HG02938 (cell line): Measurements from ENCODE around the gene CYP2J2.
"Not testable (repeated sequence)": the region's sequence is repeated elsewhere in the genome, so short reads cannot be mapped to it uniquely, and the experiment has no call there.

ENCODE experiments used
- ATAC-seq: cut with Tn5 transposase; IDR thresholded peaks from one replicate; pipeline ENCODE4 v1.9.1; 2021; ENCODE audit warnings: mild to moderate bottlenecking, moderate library complexity; ENCODE audit not compliant: unreplicated experiment

Gene CYP2J2, protein sequence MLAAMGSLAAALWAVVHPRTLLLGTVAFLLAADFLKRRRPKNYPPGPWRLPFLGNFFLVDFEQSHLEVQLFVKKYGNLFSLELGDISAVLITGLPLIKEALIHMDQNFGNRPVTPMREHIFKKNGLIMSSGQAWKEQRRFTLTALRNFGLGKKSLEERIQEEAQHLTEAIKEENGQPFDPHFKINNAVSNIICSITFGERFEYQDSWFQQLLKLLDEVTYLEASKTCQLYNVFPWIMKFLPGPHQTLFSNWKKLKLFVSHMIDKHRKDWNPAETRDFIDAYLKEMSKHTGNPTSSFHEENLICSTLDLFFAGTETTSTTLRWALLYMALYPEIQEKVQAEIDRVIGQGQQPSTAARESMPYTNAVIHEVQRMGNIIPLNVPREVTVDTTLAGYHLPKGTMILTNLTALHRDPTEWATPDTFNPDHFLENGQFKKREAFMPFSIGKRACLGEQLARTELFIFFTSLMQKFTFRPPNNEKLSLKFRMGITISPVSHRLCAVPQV

DNA sequence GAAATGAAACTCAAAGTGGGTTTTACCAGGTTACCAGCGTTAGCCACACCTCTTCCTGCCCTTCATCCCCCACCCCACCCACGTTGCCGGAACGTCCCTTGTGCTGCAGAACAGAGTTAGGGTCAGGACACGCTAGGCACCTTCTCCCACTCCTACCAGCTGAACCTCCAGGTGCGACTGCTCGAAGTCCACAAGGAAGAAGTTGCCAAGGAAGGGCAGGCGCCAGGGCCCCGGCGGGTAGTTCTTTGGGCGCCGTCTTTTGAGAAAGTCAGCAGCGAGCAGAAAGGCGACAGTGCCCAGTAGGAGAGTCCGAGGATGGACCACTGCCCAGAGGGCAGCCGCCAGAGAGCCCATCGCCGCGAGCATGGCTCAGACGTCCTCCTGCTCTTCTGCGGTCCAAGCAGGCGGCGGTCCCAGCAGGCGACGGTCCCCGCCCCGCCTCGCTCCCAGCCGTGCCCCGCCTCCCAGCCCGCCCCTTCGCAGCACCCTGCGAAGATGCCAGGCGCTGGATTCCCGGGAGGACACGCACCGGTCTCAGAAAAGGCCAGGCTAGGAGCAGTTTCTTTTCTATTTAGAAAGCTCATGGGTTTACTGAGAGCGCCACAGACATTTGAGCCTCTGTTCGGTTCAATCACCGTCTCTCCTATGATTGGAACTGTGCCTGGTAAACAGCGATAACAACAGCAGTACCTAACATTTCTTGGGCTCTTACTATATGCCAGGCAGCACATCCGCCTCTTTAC lies at the start of gene CYP2J2:
TSS of gene CYP2J2 (minus strand) at position 393 of the 743 bp plus-strand sequence. CDS start at position 366, 27 bp downstream.
- ATAC-seq = peak; percentile 64

DNA sequence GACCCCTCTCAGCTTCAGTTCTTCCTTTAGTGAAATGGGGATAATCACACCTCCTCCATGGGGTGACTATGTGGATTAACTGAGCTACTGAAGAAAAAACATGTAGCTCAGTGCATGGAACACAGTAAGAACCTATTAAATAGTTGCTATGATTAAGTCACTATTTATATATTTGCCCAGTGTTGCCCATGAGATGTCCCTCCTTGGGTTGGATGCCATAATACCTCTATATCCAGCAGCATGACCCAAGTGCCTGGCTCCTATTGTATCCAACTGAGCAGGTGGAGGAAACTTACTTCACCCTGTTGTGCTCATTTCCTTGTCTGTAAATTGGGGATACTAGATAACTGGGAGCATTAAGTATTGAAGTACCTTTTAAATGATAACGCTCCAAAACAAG lies 47.1 kb upstream of the CYP2J2 start:
- ATAC-seq = no peak

DNA sequence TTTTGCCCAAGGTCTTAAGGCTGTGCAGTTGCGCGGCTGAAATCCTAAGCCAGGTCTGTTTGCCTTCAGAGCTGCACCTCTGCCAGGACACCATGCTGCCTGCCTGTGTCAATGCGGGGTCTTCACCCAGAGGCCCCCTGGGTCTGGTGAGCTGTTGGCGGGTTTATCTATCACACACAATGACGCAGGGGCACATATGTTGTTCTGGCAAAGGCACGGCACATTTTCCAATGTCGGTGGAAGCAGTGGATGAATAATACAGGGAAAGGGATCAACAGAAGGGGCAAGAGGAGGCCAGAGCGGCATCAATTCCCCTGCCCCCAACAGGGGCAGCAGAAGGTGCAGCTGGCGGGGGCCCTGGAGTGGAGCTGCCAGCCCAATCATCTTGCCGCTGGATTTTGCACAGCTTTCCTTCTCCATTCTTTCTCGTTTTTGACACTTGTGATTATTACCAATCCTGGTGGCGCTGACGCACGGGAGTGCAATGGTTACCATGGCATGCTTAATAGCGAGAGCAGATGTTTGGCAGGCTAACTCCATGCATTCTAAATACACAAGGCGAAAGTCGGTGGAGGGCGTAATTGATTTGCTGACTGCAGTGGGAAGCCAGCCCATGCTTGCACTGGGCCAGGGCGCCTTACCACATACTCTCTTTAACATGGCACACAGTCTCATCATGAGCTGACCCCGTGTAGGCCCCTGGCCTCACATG lies 45.8 kb upstream of the CYP2J2 start:
- no peak for ATAC-seq

DNA sequence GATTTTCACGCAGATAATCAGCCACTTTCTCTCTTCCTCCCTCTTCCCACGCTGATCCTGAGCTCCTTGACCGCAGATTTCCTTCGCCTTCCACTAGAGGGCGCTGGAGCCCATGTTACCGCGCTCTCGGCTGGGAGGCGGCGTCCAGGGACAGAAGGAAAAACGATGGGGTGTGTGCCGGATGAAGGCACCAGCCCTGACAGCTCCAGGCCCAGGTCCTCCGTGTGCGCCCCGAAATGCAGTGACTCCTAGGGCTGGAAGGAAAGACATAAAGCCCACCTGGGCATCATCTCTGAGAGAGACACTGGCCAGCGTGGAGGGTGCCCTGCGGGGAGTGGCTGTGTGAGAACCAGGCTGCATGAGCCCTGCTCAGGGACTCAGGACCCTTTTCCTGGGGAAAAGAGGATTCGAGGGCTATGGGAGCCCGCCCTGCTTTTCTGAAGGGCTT lies 44.9 kb upstream of the CYP2J2 start:
- no peak for ATAC-seq

DNA sequence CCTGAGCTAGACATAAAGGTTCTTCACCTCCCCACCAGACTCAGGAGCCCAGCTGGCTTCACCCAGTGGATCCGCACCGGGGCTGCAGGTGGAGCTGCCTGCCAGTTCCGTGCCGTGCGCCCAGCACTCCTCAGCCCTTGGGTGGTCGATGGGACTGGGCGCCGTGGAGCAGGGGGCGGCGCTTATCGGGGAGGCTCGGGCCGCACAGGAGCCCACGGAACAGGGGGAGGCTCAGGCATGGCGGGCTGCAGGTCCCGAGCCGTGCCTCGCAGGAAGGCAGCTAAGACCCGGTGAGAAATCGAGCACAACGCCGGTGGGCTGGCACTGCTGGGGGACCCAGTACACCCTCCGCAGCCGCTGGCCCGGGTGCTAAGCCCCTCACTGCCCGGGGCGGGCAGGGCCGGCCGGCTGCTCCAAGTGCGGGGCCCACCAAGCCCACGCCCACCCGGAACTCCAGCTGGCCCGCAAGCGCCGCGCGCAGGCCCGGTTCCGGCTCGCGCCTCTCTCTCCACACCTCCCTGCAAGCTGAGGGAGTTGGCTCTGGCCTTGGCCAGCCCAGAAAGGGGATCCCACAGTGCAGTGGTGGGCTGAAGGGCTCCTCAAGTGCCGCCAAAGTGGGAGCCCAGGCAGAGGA lies 43.1 kb upstream of the CYP2J2 start:
- ATAC-seq = not testable (repeated sequence)

DNA sequence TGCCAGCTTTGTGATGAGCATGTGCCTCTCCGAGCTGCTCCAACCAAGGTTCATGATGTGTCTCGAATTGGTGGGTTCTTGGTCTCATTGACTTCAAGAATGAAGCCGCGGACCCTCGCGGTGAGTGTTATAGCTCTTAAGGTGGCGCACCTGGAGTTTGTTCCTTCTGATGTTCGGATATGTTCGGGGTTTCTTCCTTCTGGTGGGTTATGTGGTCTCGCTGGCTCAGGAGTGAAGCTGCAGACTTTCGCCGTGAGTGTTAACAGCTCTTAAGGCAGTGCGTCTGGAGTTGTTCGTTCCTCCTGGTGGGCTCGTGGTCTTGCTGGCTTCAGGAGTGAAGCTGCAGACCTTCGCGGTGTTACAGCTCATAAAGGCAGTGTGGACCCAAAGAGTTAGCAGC lies 42.2 kb upstream of the CYP2J2 start:
- not testable (repeated sequence) for ATAC-seq

DNA sequence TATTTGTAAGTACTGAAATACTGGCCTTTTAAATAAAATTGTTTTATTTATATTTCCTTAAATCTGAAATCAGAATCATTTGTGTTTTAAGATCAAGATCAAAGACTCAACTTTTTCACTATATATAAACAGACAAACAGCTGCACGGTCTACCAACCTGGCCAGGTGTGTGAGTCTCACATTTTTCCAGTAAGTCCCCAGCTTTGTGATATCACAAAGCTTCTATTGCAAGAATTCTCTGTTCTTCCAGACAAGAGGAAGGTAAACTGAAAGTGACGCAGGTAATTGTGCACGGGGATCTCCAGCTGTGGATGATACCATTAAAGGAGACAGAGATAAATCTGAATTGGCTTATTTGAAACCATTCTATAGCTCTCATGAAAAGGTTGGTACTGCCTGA lies 41.2 kb upstream of the CYP2J2 start:
- ATAC-seq = no peak

DNA sequence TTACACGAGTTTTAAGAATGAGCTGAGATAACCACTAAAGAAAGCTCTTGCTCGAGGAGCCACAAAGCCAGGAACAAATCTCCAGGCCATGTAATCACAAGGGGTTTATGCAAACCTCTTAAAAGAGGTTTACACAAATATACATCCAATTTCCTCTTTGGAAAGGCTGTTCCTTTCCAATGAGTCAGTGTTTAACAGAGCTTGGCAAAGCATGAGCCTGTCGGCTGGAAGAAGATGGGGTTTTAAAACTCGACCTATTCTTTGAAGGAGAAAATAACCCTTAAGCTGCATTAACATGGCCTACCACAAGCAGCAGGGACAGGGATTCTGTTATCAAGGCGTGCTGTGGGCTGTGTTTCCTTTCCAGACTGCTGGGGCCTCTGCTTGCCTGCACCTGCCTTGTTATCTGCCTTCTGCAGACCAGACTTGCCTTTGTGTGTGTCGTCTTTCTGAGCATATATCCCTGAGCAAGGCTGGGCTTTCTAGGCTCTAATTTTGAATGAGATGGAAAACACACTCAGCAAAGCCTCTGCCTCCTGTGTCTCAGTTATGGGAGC lies 40.6 kb upstream of the CYP2J2 start:
- no peak for ATAC-seq

DNA sequence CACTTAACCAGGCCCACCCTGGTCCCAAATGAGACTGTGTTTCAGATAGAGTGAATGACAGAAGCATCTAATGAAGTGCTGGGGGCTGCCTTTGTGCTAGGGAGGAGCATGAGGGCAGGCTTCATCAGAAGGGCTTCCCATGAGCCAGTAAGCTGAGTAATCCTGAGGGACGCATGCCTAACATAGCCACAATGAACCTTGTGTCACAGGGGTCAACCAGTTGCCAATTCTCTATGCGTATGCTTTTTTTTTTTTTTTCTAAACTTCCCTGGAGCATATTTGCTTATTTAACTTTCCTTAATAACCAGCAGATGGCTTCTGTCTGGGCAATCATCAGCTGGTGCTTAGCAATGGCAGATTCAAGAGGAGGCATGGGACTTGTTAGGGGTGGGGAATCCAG lies 25.5 kb upstream of the CYP2J2 start:
- ATAC-seq = no peak

DNA sequence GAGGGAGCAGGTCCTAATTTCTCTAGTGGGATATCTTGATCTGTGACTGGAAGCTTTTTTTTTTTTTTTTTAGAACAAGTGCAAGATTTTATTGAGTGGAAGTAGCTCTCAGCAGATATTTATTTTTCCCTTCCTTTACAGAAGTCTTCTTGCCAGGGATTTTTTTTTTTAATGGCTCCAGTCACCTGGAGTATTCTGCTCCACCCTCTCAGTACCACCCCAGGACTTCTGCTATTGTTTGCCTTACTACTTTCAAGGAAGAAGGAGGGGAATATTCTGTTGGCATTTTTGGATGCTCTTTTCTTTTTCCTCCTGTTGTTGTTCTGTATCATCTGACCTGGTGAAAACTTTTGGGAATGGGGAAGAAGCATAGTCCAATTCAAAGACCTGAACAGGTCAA lies 23.1 kb upstream of the CYP2J2 start:
- no peak for ATAC-seq

DNA sequence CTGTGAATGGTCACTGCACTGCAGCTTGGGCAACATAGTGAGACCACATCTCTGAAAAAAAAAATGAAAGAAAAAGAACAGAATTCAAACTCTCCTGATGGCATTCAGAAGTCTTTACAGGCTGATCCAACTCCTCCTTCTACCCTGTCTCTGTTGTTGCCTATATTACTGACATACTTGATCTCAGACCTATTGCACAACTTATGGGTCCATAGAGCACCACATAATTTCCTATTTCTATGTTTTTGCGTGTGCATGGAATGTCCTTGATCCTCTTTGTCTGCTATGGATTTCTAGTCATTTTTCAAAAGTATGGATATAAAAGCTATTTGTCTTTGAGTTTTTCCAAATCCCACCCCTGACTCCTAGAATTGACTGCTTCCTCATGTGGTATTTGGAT lies 22.4 kb upstream of the CYP2J2 start:
- no peak for ATAC-seq

DNA sequence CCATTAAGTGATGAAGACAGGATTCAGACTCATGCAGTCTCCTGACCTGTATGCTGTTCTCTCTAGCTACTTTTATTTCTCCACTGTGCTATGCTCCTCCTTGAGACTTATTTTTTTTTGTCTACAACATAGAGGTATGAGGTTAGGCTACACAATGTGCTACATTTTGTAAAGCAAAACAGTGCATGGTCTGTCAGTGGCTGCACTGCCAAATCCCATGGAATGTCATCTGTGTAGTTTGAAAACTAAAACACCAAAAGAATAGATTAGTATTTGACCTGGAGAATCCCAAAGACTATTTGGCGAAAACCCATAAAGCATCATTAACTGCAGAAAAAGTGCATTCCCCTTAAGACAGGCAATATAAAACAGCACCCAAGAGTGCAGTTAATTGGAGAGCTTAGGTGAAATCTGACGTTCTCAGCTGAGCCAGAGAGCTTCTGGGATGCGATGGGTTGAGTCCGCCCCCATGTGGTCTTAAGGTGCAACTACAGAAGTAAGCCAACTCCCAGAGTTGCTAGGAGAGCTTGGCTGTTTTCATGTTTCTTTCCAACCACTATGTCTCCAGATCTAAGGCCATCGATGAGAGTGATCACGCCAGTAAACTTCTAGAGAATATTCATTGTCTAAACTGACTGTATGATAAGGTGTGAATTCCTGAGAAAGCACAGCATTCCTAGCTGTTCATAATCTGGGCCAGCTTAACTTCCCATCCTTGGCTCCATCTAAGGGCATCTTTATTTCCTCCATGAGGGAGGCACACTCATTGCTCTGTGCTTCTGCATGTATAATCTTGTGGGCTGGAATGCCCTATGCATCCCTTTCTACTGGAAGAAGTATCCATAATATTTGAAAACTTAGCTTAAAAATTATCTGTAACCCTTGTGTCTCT lies 20.7 kb upstream of the CYP2J2 start:
- peak; percentile 95 for ATAC-seq

DNA sequence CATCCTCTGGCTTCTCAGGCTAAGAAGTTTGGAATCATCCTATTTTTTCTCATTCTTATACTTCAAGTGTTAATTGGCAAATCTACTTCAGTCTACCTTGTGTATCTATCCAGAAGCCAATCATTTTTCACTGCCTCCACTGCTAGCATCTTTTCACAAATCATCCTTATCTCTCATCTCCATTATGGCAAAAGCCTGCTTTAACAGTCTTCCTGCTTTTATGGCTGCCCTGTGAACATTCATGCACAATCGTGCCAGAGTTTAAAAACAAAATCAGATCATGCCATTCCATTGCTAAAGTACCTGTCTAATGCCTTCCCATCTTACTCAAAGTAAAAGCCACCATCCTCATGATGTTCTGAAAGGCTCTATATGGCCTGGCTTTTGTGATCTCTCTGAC lies 19.2 kb upstream of the CYP2J2 start:
- no peak for ATAC-seq

DNA sequence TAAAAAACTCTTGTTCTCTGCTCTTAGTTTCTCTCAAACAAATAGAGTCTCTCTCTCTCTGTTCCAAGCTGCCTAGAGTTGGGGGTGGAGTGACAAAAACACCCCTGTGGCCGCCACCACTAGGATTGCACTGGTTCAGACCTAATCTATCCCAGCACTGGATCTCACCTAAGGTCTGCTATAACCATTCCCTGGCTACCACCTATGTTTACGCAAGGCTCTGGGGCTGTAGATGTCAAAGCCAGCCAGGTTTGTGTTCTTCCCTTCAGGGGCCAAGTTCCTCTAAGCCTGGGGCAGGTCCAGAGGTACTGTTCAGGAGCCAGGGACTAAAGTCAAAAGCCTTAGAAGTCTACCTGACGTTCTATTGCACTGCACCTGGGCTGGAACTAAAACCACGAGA lies 12.8 kb upstream of the CYP2J2 start:
- no peak for ATAC-seq

DNA sequence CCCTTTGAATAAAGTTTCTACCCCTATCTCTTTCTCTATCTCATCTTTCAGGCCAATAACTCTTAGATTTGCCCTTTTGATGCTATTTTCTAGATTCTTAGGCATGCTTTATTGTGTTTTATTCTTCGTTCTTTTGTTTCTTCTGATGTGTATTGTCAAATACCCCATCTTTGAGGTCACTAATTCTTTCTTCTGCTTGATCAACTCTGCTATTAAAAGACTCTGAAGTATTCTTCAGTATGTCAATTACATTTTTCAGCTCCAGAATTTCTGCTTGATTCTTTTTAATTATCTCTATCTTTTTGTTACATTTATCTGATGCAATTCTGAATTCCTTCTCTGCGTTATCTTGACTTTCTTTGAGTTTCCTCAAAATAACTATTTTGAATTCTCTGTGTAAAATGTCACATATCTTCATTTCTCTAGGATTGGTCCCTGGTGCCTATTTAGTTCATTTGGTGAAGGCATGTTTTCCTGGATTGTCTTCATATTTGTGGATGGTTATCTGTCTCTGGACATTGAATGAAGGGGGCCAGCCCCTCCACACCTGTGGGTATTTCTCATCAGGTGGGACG lies 11.2 kb upstream of the CYP2J2 start:
- no peak for ATAC-seq

DNA sequence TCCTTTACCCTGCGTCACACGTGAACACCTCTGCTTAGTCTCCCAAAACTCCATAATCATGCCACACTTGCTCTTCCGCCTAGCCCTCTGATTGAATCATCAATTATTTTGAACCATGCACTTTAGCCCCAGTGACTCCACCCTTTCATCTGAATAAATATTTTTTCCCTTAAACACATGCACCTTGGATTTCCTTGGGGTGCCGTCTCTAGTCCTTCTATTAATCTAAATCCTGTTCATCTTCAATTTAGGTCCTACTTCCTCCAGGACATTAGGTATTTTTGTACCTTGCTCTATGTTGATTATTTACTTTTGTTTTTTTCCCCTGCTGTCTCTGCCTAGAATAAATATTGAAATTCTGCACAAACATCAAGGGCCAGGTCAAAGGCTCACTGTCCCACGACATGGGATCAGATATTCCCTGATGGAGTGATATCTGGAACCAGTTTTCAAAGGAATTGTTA lies 9.8 kb upstream of the CYP2J2 start:
- no peak for ATAC-seq

DNA sequence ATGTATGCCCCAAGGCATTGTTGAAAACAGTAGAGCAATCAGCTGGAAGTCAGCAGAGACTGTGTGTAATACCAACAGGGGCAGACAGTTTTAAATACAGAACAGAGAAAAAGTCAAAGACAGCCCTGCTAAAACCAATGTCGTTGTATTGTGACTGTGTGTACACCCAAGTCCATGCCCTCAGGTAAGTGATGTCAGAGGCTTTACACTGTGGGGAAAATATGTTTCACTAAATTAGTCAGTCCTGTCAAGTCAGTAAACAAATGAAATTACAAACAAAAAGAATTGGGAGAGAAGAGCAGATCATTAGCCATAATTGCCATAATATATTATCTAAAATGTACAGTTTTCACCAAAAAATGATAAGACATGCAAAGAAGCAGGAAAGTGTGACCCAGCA lies 2.4 kb upstream of the CYP2J2 start:
- ATAC-seq = no peak

DNA sequence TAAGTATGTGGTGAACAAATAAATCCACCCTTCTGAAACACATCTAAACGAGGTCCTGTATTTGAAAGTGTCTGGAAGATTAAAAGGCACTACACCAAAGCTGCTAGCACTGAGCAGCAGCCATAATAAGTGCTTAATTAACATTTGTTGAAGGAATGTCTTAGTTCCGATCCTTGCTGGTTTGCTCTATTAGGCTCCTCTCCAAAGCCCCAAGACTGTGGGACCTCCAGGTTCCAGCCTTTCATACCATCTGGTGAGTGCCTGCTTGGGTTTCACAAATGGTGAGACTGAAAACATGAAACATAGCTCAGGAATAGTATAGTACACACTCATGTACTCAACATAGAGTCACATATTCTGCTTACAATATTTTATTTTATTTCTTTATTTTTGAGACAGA lies 640 bp upstream of the CYP2J2 start:
- no peak for ATAC-seq

DNA sequence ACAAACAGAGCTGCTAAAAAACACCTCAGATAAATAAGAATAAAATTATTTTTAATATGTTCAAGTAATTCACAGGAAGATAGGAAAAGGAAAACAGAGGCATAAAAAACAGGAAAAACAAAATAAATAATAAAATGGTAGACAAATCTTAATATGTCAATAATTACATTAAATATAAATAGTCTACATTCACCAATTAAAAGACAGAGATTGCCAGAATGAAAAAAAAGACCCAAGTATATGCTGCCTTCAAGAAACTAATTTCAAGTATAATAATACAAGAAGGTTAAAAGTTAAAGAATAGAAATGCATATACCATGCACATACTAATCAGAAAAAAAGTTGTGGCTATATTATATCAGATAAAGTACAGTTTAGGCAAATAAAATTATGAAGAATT lies 1.9 kb downstream of the CYP2J2 start:
- no peak for ATAC-seq
